NCI-H2196 treated with DMSO at 0.1 percent for 48 hours (cell line): Measurements from ENCODE around the gene DOCK7.
"Not testable (repeated sequence)": the region's sequence is repeated elsewhere in the genome, so short reads cannot be mapped to it uniquely, and the experiment has no call there.

ENCODE experiments used
- DNase-seq: peaks from one replicate; lab custom pipeline; 2025; ENCODE audit not compliant: unreplicated experiment; lab: John Stamatoyannopoulos, UW

Gene DOCK7

GRCh38 chr1:62691062-62691844 lies 3.1 kb upstream of the DOCK7 start:
- DNase-seq = no peak

GRCh38 chr1:62689524-62689923 lies 1.3 kb upstream of the DOCK7 start:
- no peak for DNase-seq

- no peak for DNase-seq
These were observed 500 bp upstream of the DOCK7 start for GRCh38 chr1:62688687-62689085.

GRCh38 chr1:62687421-62687902 lies 724 bp downstream of the DOCK7 start:
- peak; percentile 10 for DNase-seq

- no peak for DNase-seq
These were observed 1.4 kb downstream of the DOCK7 start for GRCh38 chr1:62686822-62687221.

GRCh38 chr1:62685431-62685859 lies 2.7 kb downstream of the DOCK7 start:
- DNase-seq = no peak

- no peak for DNase-seq
These were observed 5.7 kb downstream of the DOCK7 start for GRCh38 chr1:62682531-62682930.

GRCh38 chr1:62680992-62681391 lies 7.2 kb downstream of the DOCK7 start:
- DNase-seq = not testable (repeated sequence)

- DNase-seq = not testable (repeated sequence)
These were observed 10.4 kb downstream of the DOCK7 start for GRCh38 chr1:62677822-62678221.

- DNase-seq = no peak
These were observed 11.4 kb downstream of the DOCK7 start for GRCh38 chr1:62676611-62677356.

GRCh38 chr1:62673629-62674028 lies 14.6 kb downstream of the DOCK7 start:
- no peak for DNase-seq

- no peak for DNase-seq
These were observed 16.2 kb downstream of the DOCK7 start for GRCh38 chr1:62672029-62672428.

GRCh38 chr1:62654744-62655143 lies 33.4 kb downstream of the DOCK7 start:
- no peak for DNase-seq

- DNase-seq = no peak
These were observed 35.8 kb downstream of the DOCK7 start for GRCh38 chr1:62652387-62652786.

- DNase-seq = no peak
These were observed 44.9 kb downstream of the DOCK7 start for GRCh38 chr1:62643283-62643682.

- no peak for DNase-seq
These were observed 50.6 kb downstream of the DOCK7 start for GRCh38 chr1:62637392-62638105.

- DNase-seq = no peak
These were observed 59.7 kb downstream of the DOCK7 start for GRCh38 chr1:62628506-62628905.

GRCh38 chr1:62625415-62625814 lies 62.8 kb downstream of the DOCK7 start:
- no peak for DNase-seq

GRCh38 chr1:62621907-62622306 lies 66.3 kb downstream of the DOCK7 start:
- peak; percentile 1 for DNase-seq

- no peak for DNase-seq
These were observed 74.3 kb downstream of the DOCK7 start for GRCh38 chr1:62613890-62614289.

GRCh38 chr1:62613325-62613727 lies 74.9 kb downstream of the DOCK7 start:
- DNase-seq = no peak

- no peak for DNase-seq
These were observed 75.4 kb downstream of the DOCK7 start for GRCh38 chr1:62612770-62613169.
